CD4-positive, alpha-beta T cell treated with Interleukin-1 beta for 1 hour (primary cell): ENCODE results near the gene ASPDH.

Experiments used
- DNase-seq, 2 donors: peaks; one replicate each; pipeline ENCODE4 v3.0.0-alpha.2; 2020 to 2022

ASPDH gene

GRCh38 chr19:50512999-50513745 lies 541 bp downstream of the ASPDH start:
- no peak for DNase-seq

- DNase-seq = no peak
Measured at GRCh38 chr19:50512112-50512998, 1.4 kb downstream of the ASPDH start.

DNA sequence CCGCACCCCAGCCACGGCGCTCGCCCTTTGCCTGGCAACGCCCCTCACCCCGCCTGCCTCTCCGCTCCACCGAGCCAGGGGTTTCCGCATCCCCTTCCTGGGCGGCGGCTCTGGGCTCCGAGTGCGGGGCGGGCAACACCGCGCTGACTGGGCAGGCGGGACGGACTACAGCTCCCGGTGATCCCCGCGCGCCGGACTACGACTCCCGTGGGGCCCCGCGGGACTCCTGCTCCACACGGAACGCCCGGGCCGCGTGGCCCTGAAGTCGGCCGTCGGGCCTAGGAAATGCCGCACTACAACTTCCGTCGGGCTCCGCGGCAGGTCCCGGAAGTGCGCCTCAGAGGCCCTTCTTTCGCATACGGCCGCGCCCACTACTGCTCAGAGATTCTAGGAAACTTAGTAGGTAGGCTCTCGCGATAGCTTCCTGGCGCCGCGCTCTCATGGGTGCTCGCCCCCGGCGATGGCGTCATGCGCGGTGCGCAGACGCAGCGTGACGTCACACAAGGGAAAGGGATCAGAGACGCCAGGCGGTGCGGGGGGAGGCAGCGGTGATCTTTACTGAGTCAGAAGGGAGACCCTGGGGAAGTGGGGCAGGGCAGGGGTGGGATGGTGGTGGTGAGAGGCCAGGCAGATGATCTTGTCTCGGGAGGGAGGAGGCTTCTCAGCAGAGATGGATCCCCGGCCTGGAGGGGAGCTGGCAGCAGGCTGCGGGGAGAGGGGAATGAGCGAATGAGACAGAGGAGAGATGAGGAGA lies 2.5 kb downstream of the ASPDH start, which contains the start of gene JOSD2:
TSS of gene JOSD2 (minus strand) at position 123 of the 754 bp plus-strand sequence. CDS start 760 bp downstream, outside the sequence.
- peak; percentile 98 to 99 for DNase-seq

DNA sequence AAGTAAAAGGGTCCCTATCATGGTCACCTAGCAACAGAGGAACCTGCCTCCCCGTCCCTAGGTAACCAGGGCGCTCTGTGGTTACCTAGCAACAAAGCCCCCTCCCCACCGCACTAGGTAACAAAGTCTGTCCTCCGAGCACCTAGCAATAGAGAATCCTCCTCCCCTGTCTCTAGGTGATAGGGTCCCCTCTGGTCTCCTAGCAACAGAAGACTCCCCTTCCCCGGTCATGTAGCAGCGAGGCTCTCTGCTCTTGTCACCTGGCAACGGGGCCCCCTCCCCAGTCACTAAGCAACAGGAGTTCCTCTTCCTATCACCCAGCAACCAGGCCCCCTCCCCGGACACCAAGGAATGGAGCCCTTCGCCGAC lies 3.0 kb downstream of the ASPDH start:
- DNase-seq = no peak

DNA sequence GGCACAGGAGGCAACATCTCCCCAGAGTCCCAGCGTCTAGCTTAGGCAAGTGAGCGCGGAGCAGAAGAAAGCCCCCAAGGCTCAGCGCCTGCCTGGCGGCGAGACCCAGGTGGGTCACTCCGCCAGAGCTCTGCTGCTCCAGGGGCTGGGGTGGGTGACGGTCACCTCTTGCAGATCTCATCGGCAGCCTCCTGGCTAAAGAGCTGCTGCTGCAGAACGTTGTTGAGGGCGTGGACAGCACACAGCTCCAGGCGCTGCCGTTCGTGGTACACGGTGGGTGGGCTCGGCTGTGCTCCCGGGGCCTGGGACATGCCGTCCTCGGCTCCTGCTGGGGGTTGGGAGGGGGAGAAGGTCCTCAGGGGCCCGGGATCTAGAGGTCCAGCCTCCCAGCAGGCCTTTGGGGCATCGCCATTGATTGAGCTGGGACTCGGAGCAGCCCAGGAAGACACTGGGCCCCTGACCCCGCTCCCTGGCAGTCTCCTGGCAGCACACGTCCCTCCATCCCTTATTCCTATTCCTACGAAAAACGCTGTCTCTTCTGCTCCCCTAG lies 3.5 kb downstream of the ASPDH start:
- DNase-seq = no peak

DNA sequence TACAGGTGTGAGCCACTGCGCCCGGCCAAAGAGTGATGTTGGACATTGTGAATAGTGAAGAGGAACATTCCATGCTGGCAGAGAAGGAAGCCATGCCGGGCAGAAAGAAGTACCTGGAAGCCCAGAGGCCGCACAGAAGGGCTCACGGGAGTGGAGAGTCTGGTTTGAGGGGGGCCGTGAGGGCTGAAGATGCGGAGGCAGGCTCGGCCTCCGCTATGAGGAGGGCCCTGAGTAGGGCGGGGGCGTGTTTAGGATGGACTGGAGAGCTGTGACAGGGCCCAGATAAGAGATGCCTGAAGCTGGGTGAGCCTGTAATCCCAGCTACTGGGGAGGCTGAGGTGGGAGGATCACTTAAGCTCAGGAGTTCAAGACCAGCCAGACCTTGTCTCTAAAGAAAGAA lies 4.3 kb downstream of the ASPDH start:
- no peak for DNase-seq

DNA sequence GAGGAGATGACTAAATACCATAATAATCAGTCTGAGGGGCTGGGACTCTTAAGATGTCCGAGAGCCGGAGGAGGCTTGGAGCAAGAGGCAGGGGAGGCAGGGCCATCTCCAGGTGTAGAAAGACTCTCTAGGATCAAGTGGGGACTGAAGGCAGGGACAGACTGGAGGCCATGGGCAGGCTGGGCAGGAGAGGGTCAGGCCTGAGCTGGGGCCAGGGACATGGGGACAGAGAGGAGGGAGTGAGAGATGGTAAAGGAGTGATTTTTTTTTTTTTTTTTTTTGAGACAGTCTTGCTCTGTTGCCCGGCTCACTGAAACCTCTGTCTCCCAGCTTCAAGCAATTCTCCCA lies 4.9 kb downstream of the ASPDH start:
- DNase-seq = no peak

DNA sequence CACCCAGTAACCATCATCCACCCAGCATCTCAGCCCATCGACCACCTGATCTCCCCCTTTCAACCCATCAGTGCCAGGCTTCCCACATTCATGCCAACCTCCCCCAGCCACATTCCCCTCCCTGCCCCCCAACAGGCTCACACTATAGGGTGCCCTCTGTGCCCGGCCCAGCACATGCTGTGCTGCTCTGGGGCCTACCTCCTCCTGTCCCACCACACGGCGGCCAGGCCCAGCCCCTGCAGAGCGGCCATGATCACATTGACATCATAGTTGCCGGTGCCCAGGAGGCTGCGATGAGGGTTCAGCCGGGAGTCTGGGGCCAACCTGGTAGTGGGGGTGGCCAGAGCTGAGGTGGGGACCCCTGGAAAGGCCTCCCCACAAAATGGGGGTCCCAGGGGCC lies 6.3 kb downstream of the ASPDH start:
- DNase-seq = no peak

GRCh38 chr19:50506700-50507099 lies 7.0 kb downstream of the ASPDH start:
- no peak for DNase-seq

GRCh38 chr19:50505856-50506611 lies 7.7 kb downstream of the ASPDH start:
- DNase-seq = no peak

DNA sequence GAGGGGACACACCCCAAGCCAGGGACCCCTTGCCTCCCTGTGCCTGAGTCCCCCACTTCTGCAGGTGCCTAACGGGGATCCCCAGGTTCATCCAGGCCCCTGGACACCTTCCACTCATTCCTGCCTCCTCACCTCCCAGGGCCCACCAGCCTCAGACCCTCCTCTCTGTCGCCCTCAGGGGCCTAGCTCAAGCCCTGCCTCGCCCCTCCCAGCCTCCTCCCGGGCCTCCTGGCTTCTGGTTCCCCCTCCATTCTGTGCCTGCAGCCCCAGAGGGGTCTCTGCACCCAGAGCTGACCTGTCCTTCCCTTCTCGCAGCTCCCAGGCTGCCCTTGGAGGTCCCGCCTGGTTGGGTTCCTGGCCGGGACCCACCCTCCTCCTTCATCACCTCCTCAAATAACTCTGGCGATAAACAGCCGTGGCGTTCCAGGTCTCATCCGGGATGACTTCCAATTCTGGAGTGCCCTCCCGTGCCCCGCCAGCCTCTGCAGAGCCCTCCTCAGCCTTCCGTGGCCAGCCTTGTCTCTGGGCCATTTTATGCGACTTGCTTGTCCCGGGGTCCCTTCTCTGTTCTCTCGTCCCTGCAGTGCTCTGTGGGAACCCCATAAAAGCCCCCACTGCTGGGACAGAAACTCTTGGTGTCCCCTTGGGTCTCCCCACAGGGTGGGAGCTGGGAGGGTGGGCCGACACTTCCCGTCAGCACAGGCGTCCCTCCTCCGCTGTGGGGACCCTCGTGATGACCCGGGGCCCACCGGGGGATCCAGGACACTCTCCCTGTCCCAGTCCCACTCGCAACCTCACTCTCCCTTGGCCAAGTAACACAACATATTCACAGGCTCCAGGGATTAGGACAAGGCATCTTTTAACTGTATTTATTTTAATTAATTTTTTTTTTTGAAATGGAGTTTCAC lies 11.9 kb downstream of the ASPDH start:
- DNase-seq = no peak

DNA sequence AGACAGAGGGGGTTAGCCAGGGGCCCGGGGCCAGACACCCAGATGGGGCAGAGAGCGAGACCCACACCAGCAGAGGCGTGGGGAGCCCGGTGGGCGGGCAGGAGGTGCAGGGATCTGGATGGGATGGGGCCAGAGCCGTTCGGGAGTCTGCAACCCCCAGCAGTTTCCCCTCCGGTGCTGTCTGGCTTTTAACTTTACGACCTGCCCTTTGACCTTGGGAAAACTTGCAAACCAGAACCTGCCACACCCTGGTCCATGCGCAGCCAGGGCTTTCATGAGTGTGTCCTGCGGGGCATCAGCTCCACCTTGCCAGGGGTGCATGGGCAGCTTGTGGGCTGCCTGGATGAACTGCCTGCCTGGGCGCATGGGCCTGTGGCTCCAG lies 12.5 kb downstream of the ASPDH start:
- DNase-seq = no peak

GRCh38 chr19:50500753-50501151 lies 13.0 kb downstream of the ASPDH start:
- DNase-seq = no peak

DNA sequence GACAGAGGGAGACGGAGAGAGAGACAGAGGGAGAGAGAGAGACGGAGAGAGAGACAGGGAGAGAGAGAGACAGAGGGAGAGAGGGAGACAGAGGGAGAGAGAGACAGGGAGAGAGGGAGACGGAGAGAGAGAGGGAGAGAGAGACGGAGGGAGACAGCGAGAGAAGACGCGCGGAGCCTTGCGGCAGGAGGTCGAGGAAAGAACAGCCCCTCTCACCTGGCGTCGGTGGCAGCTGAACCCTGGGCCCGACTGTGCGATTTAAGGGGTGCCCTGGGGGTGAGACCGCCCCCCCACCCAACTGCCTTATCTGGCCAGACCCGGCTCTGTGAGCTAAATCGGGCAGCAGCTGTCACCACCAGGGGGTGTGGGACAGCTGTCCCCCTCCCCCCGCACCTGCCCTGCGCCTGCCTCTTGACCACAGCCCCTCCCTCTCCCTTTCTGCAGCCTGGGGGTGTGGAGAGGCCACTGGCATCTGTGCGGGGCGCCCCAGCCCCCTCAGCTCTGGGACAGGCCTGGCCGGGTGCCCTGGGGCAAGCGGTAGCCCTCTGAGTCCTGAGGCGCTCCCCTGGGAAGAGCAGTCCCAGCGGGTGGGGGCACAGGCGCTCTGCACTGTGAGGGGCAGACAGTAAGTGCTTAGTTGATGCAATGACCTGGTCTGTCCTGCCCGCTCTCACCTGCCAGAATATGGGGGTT lies 13.5 kb downstream of the ASPDH start:
- no peak for DNase-seq

DNA sequence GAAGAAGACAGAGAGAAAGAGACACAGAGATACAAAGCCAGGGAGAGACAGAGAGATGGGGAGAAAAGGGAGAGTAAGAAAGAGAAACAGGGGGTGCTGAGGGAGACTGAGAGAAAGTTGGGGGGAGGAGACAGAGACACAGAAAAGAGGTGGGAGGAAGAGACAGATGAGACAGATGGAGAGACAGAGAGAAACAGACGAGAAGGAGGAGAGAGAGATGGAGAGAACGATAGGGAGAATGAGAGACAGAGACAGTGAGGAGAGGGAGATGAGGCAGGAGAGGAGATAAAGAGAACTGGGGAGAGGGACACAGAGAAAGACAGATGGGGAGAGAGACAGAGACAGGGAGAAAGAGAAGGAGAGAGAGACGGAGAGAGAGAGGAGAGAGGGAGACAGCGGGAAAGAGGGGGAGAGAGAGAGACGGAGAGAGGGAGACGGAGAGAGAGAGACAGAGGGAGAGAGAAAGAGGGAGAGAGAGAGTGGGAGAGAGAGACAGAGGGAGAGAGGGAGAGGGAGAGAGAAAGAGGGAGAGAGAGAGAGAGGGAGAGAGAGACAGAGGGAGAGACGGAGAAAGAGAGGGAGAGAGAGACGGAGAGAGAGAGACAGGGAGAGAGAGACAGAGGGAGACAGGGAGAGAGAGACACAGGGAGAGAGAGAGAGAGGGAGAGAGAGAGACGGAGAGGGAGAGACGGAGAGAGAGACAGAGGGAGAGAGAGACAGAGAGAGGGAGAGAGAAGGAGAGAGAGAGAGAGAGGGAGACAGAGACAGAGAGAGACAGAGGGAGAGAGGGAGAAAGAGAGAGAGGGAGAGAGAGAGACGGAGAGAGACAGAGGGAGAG lies 15.3 kb downstream of the ASPDH start:
- DNase-seq = no peak

DNA sequence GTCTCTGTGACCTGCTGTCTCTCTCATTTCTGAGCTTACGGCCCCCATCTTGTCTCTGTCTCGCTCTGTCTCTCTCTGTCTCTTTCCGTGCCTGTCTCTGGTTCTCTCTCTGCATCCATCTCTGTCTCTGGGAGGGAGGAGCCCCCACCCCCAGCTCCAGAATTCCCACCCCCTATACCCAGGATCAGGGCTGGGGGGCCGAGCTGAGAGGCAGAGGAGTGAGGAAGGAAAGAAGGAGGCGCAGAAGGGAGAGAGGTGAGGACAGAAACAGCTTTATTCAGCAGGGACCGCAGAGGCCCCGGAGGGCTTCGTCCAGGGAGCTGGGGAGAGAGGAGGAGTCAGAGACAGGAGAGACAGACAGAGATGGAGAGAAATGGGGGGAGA lies 16.7 kb downstream of the ASPDH start:
- no peak for DNase-seq

DNA sequence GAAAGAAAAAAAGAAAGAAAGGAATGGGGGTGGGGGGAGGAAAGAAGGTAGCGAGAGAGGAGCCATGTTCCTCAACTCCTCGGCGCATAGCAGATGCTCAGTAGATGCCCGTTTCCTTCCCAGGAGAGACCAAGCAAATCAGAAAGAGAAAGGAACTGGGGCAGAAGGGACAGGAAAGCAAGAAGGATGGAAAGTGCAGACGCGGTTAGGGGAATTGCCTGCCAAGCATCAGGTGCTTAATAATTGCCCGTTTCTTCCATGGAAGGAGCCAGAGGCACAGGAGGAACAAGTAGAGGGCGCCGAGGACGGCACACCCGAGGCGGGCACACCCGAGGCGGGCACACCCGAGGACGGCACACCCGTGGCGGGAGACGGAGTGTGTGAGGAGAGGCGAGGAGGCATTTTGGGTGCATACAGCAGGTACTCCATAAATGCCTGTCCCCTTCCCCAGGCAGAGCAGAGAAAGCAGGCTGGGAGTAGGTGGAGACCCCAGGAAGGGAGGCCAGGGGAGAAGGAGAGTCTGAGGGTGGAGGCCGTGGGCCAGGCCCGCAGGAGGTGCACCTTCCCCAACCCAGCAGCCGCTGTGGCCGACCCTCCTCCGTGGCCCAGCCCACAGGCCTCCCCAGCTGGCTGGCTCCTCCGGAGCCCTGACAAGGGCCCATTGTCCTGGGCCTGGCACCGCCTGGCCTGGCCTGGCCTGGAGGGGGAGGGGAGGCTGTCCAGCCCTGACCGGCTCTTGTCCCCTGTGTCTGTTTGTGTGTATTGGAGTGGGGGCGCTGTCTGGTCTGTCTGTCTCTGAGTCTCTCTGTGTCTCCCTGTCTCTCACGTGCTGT lies 17.3 kb downstream of the ASPDH start:
- DNase-seq = no peak

- DNase-seq = no peak
Measured at GRCh38 chr19:50495020-50495531, 18.6 kb downstream of the ASPDH start.
